Measurements from ENCODE around the gene CYLD.

The CYLD gene

GRCh38 chr16:50844840-50845239 lies 103.0 kb downstream of the CYLD start:
- DNase-seq (ENCODE audit: low read depth in 2 of 2) = no peak

- no peak for DNase-seq (ENCODE audit: low read depth in 2 of 2)
Measured at GRCh38 chr16:50845296-50845695, 103.4 kb downstream of the CYLD start.

DNA sequence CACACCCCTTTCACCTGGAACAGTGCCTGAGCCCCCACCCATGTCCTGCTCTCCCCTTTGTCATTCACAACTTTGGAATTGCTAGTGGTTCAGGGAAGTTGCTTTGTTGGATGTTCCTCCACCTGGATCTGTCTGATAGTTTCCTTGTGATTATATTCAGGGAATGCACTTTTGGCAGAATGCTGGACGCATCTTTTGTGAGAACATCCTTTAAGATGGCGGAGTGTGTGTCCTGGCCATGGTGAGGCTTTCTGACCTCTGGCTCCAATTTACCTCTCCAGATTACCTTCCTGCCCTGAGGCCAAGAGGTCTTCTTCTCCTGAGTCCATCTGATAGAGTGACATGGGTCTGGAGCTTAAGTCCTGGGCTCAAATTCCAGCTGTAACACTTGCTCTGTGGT lies 104.6 kb downstream of the CYLD start:
- no peak for DNase-seq (ENCODE audit: low read depth in 2 of 2)

- no peak for DNase-seq (ENCODE audit: low read depth in 2 of 2)
Measured at GRCh38 chr16:50847166-50847565, 105.3 kb downstream of the CYLD start.

DNA sequence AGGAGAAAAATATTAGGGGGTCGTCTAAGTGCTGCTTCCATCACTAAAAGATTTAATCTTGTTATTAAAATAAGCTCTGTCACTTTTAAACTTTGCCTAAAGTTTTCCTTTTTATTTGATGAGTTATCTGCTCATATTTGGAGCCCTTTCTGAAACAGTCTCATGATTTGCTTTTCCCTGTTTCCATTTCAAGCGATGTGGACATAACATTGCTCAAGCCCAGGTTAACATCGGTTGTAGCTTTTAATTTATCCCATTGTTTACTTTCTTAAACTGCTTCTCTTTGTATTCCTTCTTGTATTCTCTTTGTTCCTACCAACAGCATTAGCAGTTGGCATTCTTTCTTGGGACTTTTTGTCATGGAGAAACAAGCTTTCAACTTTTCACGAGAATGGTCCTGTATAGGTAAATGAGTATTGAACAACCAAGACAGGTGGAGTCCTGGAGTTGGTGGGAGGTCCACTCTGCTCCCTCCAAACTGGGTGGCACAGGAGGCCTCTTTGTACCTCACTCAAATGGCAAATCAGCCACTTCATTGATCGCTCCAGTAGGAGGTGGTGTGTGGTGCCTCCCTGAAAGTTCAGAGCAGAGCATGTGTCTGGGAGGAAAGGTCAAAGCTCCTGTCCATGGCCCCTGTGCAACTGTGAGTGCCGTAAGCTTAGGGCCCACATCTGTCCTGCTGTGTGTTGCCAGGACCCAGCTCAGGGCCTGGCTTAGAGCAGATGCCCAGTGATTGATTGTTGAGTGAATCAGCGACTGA lies 107.0 kb downstream of the CYLD start:
- no peak for DNase-seq (ENCODE audit: low read depth in 2 of 2)

Data from stimulated activated CD4-positive, alpha-beta T cell treated with anti-CD3 and anti-CD28 coated beads, Interleukin-15, amount 100 ng/mL, for 48 hours (primary cell).